Spleen (tissue), 11 donors: Measurements from ENCODE around the gene FAM135A. TPM values are rescaled to one million over a fixed set of nuclear protein-coding genes. Genes with fewer than 3 reads are reported as not detected.

Experiments
- DNase-seq: peaks from one replicate; pipeline ENCODE4 v3.0.0-alpha.2; 2020
- H3K27ac ChIP-seq, 8 donors: fragments of 200-600 bp; sonication (generic) in 7 of 8; 1 replicate in 4 of 8; 2 replicates in 4 of 8; pipeline versions ENCODE4 v1.5.0 to v1.8.0; 2016 to 2021; ENCODE audit warnings: inconsistent platforms in 4 of 8, mild to moderate bottlenecking in 4 of 8, moderate library complexity in 1 of 8
- H3K27me3 ChIP-seq, 7 donors: fragments of 200-600 bp; sonication (generic) in 6 of 7; replicated peaks in 1 of 7; 1 replicate in 4 of 7; 2 replicates in 3 of 7; pipeline versions ENCODE4 v1.5.0 to v1.8.0; 2016 to 2021; ENCODE audit warnings: inconsistent platforms in 3 of 7, mild to moderate bottlenecking in 1 of 7
- H3K36me3 ChIP-seq, 6 donors: fragments of 200-600 bp; sonication (generic) in 5 of 6; 1 replicate in 4 of 6; 2 replicates in 2 of 6; pipeline versions ENCODE4 v1.5.0 to v1.8.0; 2016 to 2021; ENCODE audit warnings: inconsistent platforms in 2 of 6
- H3K4me1 ChIP-seq, 6 donors: fragments of 200-600 bp; sonication (generic) in 5 of 6; 1 replicate in 3 of 6; 2 replicates in 3 of 6; pipeline versions ENCODE4 v1.5.0 to v1.8.0; 2016 to 2021; ENCODE audit warnings: inconsistent platforms in 3 of 6
- H3K4me3 ChIP-seq, 8 donors: fragments of 200-600 bp; sonication (generic) in 7 of 8; 1 replicate in 4 of 8; 2 replicates in 4 of 8; pipeline versions ENCODE4 v1.5.0 to v1.8.0; 2016 to 2021; ENCODE audit warnings: inconsistent platforms in 4 of 8, mild to moderate bottlenecking in 4 of 8, moderate library complexity in 2 of 8
- H3K9me3 ChIP-seq, 8 donors: fragments of 200-600 bp; sonication (generic) in 7 of 8; 1 replicate in 4 of 8; 2 replicates in 4 of 8; pipeline versions ENCODE4 v1.5.0 to v1.8.0; 2016 to 2021; ENCODE audit warnings: inconsistent platforms in 4 of 8
- POLR2A ChIP-seq, 3 donors: fragments of 450-650 bp; IDR thresholded peaks; one replicate each; pipeline ENCODE4 v1.5.1; 2017; ENCODE audit warnings: antibody characterized with exemption in 3 of 3, mild to moderate bottlenecking in 1 of 3
- POLR2AphosphoS5 ChIP-seq, 3 donors: sonication (generic); formaldehyde crosslinking; IDR thresholded peaks; one replicate each; pipeline ENCODE4 v1.5.1; 2017; ENCODE audit warnings: antibody characterized with exemption in 3 of 3
- whole genome bisulfite sequencing, 5 donors: extraction: QIAGEN DNeasy Blood & Tissue Kit in 3 of 5; methylation state at CpG; one replicate each; pipeline versions ENCODE4 v1.1.5 to v1.1.7; 2013 to 2018; 5-methylcytosine and 5-hydroxymethylcytosine counted together
- intact Hi-C: fragments of 100-400 bp; cut with DNase I; formaldehyde crosslinking; loops from one replicate; pipeline ENCODE4 v1.15.0; 2023; ENCODE audit warnings: low total_unique reads
- polyA plus RNA-seq, 3 donors: library from polyadenylated mRNA; stranded (reverse); fragments of 200-250 nt; gene quantifications; one replicate each; pipeline ENCODE4 v1.2.1, GENCODE V29; 2013
- total RNA-seq, 7 donors: library from RNA; depleted of rRNA in 3 of 7; stranded (reverse); fragments of >200 nt in 3 of 7; fragmentation: NEBNext Ultra II Directional in 4 of 7; extraction: Animal tissue kit (Norgen Biotek cat#: 25700) in 4 of 7; gene quantifications; one replicate each; pipeline versions ENCODE4 v1.1.0 to v1.2.1, GENCODE V29; 2016 to 2021
- TF ChIP-seq, protein P1 (sequence below), 11 experiments: fragments of 200-600 bp in 7 of 11; fragments of 450-650 bp in 4 of 11; sonication (generic) in 4 of 11; IDR thresholded peaks in 8 of 11; conservative IDR thresholded peaks in 3 of 11; 1 replicate in 7 of 11; 2 replicates in 4 of 11; pipeline versions ENCODE4 v1.4.0 to v1.8.0; 2016 to 2021; ENCODE audit warnings: antibody characterized with exemption in 11 of 11, inconsistent platforms in 4 of 11, mild to moderate bottlenecking in 1 of 11
- donor health status: healthy with polysubstance abuse.
- donor health status: DM: no; HTN: no; CAD: no; lungs with moderate emphysema.
- donor health status: DM: no; HTN: no; CAD: no.
- donor health status: Bipolar disorder and iron deficiency.
- donor health status: healthy.
- donor health status: DM: no; HTN: no; CAD: no.
- donor health status: DM: yes; HTN: yes; CAD: no.

The FAM135A gene
- total and polyA plus RNA-seq, 10 donors, result 7.6 to 33.0 (median 17.8) TPM

DNA sequence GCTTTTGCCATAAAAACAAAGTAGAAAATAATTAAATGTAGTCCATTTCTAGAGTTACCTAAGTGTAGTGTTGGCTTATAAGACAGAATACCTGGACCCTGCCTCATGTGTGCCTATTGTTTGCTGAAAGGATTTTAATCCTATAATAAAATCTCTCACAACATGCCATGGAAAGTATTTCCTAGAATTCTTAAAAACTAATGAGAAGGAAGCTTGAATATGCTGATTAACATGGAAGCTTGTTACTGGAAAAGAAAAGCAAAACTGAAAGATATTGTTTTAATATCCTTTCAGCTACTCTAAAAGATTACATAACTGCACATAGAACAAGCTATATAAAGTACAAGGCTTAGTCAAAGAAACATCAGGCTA lies 18.0 kb upstream of the FAM135A start:
- peaks cover 0 to 12% (median 0%) of the 10 kb centered on the region in 7 donors for H3K27me3 ChIP-seq
- DNase-seq, result no peak
- H3K36me3 ChIP-seq, result no peaks in the 10 kb centered on the region
- intact Hi-C loops, result no loop called here
- H3K4me1 ChIP-seq, result no peaks in the 10 kb centered on the region
- no peak overlapping the region for H3K27ac ChIP-seq
- no peak overlapping the region for H3K4me3 ChIP-seq
- H3K9me3 ChIP-seq, result no peaks in the 10 kb centered on the region
- TF ChIP-seq POLR2A (IDR thresholded peaks at IDR 0.05) (no peak), POLR2AphosphoS5 (IDR thresholded peaks at IDR 0.05) (no peak)
- TF ChIP-seq, protein P1, sequence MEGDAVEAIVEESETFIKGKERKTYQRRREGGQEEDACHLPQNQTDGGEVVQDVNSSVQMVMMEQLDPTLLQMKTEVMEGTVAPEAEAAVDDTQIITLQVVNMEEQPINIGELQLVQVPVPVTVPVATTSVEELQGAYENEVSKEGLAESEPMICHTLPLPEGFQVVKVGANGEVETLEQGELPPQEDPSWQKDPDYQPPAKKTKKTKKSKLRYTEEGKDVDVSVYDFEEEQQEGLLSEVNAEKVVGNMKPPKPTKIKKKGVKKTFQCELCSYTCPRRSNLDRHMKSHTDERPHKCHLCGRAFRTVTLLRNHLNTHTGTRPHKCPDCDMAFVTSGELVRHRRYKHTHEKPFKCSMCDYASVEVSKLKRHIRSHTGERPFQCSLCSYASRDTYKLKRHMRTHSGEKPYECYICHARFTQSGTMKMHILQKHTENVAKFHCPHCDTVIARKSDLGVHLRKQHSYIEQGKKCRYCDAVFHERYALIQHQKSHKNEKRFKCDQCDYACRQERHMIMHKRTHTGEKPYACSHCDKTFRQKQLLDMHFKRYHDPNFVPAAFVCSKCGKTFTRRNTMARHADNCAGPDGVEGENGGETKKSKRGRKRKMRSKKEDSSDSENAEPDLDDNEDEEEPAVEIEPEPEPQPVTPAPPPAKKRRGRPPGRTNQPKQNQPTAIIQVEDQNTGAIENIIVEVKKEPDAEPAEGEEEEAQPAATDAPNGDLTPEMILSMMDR (IDR thresholded peaks at IDR 0.05 in 8 of 11, conservative IDR thresholded peaks at IDR 0.05 in 3 of 11), result no peak

DNA sequence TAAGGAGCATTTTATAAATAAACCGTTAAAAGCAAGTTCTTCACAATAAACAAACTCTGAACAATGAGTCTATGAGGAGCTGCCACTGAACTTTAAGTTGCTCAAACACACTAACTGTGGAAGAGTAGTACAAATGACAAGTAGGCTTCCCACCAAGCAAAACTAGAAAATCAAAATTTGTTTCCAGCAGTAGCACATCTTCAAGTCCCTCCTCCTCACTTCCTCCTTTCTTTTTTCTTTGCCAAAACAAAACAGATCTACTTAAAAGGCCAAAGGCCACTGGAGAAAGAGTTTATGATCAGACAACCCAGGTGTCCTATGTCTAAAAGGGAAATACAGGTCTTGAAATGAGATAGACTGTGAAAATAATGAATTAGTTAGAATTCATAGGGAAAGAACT lies 17.1 kb upstream of the FAM135A start:
- no peak overlapping the region for H3K4me3 ChIP-seq
- no peaks in the 10 kb centered on the region for H3K4me1 ChIP-seq
- no peak for DNase-seq
- intact Hi-C loops, result no loop called here
- no peaks in the 10 kb centered on the region for H3K9me3 ChIP-seq
- no peak overlapping the region for H3K27ac ChIP-seq
- 61 to 88% (median 78%) methylated on average over 1 of the region's 1 CpG for WGBS, 5 donors
- H3K27me3 ChIP-seq, result peaks cover 0 to 13% (median 0%) of the 10 kb centered on the region in 7 donors
- TF ChIP-seq, protein P1 (IDR thresholded peaks at IDR 0.05 in 8 of 11, conservative IDR thresholded peaks at IDR 0.05 in 3 of 11), result no peak
- TF ChIP-seq POLR2AphosphoS5 (IDR thresholded peaks at IDR 0.05) (no peak), POLR2A (IDR thresholded peaks at IDR 0.05) (no peak)
- H3K36me3 ChIP-seq, result no peaks in the 10 kb centered on the region

DNA sequence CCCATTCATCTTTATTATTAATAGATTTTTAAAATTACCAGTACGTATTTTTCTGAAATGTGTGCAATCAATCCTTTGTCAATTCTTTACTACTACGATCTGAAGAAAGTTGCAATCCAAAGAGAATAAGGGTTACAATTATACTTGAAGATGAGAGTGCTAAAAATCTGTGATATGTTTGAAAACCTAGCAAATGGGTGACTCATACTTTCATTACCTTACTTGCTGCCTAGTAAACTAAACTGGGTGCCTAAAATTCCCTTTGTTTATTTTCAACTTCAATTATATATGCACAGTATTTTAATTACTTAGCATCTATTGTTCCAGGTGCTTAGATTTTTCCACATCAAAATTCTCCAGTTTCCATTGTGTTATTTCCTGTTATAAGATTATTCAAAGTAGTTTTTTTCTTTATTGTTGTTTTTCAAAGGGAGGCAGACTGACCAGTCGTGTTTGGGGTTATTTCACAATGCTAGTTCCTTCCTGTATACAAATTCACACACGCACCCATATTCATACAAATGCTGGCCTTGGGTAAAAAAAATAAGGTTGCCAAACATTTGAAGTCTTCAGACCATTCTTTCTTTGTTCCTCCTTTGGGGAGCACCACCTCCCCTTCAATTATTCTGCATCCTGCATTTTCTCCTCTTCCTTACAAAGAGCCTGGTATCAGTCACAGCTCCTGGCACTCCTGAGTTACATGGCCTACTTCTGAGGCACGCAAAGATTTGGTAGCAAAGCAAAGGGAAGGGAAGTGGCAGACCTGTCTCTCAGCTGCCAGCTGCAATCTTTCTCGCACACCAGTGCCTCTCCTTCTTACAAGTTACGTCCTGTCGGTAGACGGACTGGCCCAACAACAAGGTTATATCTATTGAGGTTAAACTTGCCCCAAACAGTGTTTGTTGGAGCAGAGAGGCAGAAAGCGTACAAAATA lies 16.2 kb upstream of the FAM135A start:
- Histone ChIP-seq H3K4me1 (no peaks in the 10 kb centered on the region), H3K9me3 (no peaks in the 10 kb centered on the region), H3K36me3 (no peaks in the 10 kb centered on the region), H3K27ac (no peak overlapping the region), H3K4me3 (no peak overlapping the region), H3K27me3 (peaks cover 0 to 13% (median 0%) of the 10 kb centered on the region in 7 donors)
- no peak for DNase-seq
- TF ChIP-seq POLR2A (IDR thresholded peaks at IDR 0.05) (no peak), POLR2AphosphoS5 (IDR thresholded peaks at IDR 0.05) (no peak)
- TF ChIP-seq, protein P1 (IDR thresholded peaks at IDR 0.05 in 8 of 11, conservative IDR thresholded peaks at IDR 0.05 in 3 of 11), result no peak
- intact Hi-C loops, result no loop called here
- WGBS, 5 donors, result 56 to 61% (median 60%) methylated on average over 10 of the region's 10 CpGs
